Suprapubic skin (tissue), 2 donors: ENCODE measurements around the gene OR2C1.

Experiments
- EP300 ChIP-seq: sonication (generic); formaldehyde crosslinking; IDR thresholded peaks from one replicate; pipeline ENCODE4 v1.6.1; 2017; ENCODE audit warnings: antibody characterized with exemption
- POLR2A ChIP-seq, 2 donors: fragments of 450-650 bp; IDR thresholded peaks; one replicate each; pipeline ENCODE4 v1.6.1; 2017; ENCODE audit warnings: antibody characterized with exemption in 2 of 2, mild to moderate bottlenecking in 2 of 2, moderate library complexity in 2 of 2

DNA sequence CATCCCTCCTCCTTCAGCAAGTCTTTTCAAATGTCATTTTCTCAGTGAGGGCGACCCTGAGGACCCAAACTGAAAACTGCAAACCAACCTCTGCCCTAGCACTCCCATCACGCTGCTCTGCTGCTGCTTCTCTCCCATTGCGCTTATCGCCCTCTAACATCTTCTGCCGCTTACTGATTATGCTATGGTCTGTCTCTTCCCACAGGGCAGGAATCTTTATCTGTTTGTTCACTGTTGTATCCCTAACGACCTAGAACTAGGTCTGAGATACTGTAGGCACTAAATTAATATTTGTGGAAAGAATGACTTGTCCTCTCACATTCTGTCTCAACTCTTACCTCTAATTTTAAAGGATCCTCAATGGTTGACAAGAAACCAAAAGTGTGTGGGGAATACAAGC is 32.6 kb downstream of the OR2C1 start:
- TF ChIP-seq EP300 (no peak), POLR2A (IDR thresholded peaks at IDR 0.05) (no peak)
